ENCODE results near the gene SEL1L3.

The SEL1L3 gene

GRCh38 chr4:25771672-25772071 is 91.1 kb downstream of the SEL1L3 start:
- H3K36me3 ChIP-seq, result peaks cover 15% of the 10 kb centered on the region
- DNase-seq, result no peak
- no peaks in the 10 kb centered on the region for H3K27me3 ChIP-seq (ENCODE audit: insufficient read depth, low read depth, severe bottlenecking)
- TF ChIP-seq CTCF (IDR thresholded peaks at IDR 0.05; ENCODE audit: low read depth, low read length), result no peak
- H3K9me3 ChIP-seq (ENCODE audit: severe bottlenecking), result no peaks in the 10 kb centered on the region
- no peak overlapping the region for H3K4me3 ChIP-seq (ENCODE audit: low read depth, low read length)
- no peak overlapping the region for H3K27ac ChIP-seq

GRCh38 chr4:25770847-25771246 is 91.9 kb downstream of the SEL1L3 start:
- DNase-seq, result no peak
- Histone ChIP-seq H3K9me3 (ENCODE audit: severe bottlenecking) (no peaks in the 10 kb centered on the region), H3K27me3 (ENCODE audit: insufficient read depth, low read depth, severe bottlenecking) (no peaks in the 10 kb centered on the region), H3K27ac (no peak overlapping the region), H3K36me3 (peaks cover 16% of the 10 kb centered on the region), H3K4me3 (ENCODE audit: low read depth, low read length) (no peak overlapping the region)
- TF ChIP-seq CTCF (IDR thresholded peaks at IDR 0.05; ENCODE audit: low read depth, low read length), result no peak

- TF ChIP-seq CTCF (IDR thresholded peaks at IDR 0.05; ENCODE audit: low read depth, low read length), result no peak
- DNase-seq, result no peak
- Histone ChIP-seq H3K4me3 (ENCODE audit: low read depth, low read length) (no peak overlapping the region), H3K27me3 (ENCODE audit: insufficient read depth, low read depth, severe bottlenecking) (no peaks in the 10 kb centered on the region), H3K36me3 (peaks cover 15% of the 10 kb centered on the region), H3K27ac (no peak overlapping the region), H3K9me3 (ENCODE audit: severe bottlenecking) (no peaks in the 10 kb centered on the region)
These were observed 93.5 kb downstream of the SEL1L3 start for GRCh38 chr4:25769251-25769650.

- H3K36me3 ChIP-seq, result peaks cover 22% of the 10 kb centered on the region
- H3K27ac ChIP-seq, result no peak overlapping the region
- peak; percentile 77 for DNase-seq
- TF ChIP-seq CTCF (IDR thresholded peaks at IDR 0.05; ENCODE audit: low read depth, low read length), result peak; percentile 97
- H3K9me3 ChIP-seq (ENCODE audit: severe bottlenecking), result no peaks in the 10 kb centered on the region
- H3K27me3 ChIP-seq (ENCODE audit: insufficient read depth, low read depth, severe bottlenecking), result no peaks in the 10 kb centered on the region
- H3K4me3 ChIP-seq (ENCODE audit: low read depth, low read length), result no peak overlapping the region
These were observed 94.7 kb downstream of the SEL1L3 start for GRCh38 chr4:25767877-25768725.

- no peak for TF ChIP-seq CTCF (IDR thresholded peaks at IDR 0.05; ENCODE audit: low read depth, low read length)
- Histone ChIP-seq H3K27ac (no peak overlapping the region), H3K4me3 (ENCODE audit: low read depth, low read length) (no peak overlapping the region), H3K9me3 (ENCODE audit: severe bottlenecking) (no peaks in the 10 kb centered on the region), H3K27me3 (ENCODE audit: insufficient read depth, low read depth, severe bottlenecking) (no peaks in the 10 kb centered on the region), H3K36me3 (peaks cover 22% of the 10 kb centered on the region)
- no peak for DNase-seq
These were observed 102.2 kb downstream of the SEL1L3 start for GRCh38 chr4:25760518-25761157.

Data from WERI-Rb-1 (cell line).